Astrocyte (in vitro differentiated cells and primary cell): ENCODE measurements around the gene HMGCR. TPM values are rescaled to one million over a fixed set of nuclear protein-coding genes. Genes with fewer than 3 reads are reported as not detected.
A peak's percentile ranks its signal among the peaks of the same experiment; 100 is the strongest.

Experiments
- DNase-seq: peaks from one replicate; pipeline ENCODE4 v3.0.0-alpha.2; 2010; ENCODE audit warnings: low read depth
- FAIRE-seq: peaks from 2 replicates; lab custom pipeline; 2011; peaks lifted over from hg19 to GRCh38; lab: Jason Lieb, UNC
- H2AFZ ChIP-seq: 2 replicates; pipeline ENCODE4 v1.6.0; 2012; ENCODE audit warnings: low read depth, low read length, inconsistent platforms
- H3K27ac ChIP-seq: 2 replicates; pipeline ENCODE4 v1.5.1; 2011; ENCODE audit warnings: low read depth, low read length, inconsistent platforms
- H3K27me3 ChIP-seq: 2 replicates; pipeline ENCODE4 v1.6.0; 2011; ENCODE audit warnings: low read length, inconsistent platforms; ENCODE audit not compliant: insufficient read depth
- H3K36me3 ChIP-seq: 2 replicates; pipeline ENCODE4 v1.5.1; 2011; ENCODE audit warnings: low read length, inconsistent platforms; ENCODE audit not compliant: insufficient read depth
- H3K4me1 ChIP-seq: 2 replicates; pipeline ENCODE4 v1.5.1; 2011; ENCODE audit warnings: low read length, inconsistent platforms; ENCODE audit not compliant: insufficient read depth
- H3K4me2 ChIP-seq: 2 replicates; pipeline ENCODE4 v1.6.0; 2012; ENCODE audit warnings: low read length, inconsistent platforms
- H3K4me3 ChIP-seq: 2 replicates; pipeline ENCODE4 v1.5.1; 2011; ENCODE audit warnings: low read depth, mild to moderate bottlenecking, low read length, inconsistent platforms; ENCODE audit not compliant: insufficient read depth
- H3K79me2 ChIP-seq: 2 replicates; pipeline ENCODE4 v1.6.0; 2012; ENCODE audit warnings: mild to moderate bottlenecking, low read length, inconsistent platforms; ENCODE audit not compliant: insufficient read depth
- H3K9ac ChIP-seq: 2 replicates; pipeline ENCODE4 v1.6.0; 2012; ENCODE audit warnings: mild to moderate bottlenecking, low read length, inconsistent platforms
- H3K9me3 ChIP-seq: 2 replicates; pipeline ENCODE4 v1.5.1; 2012; ENCODE audit warnings: low read depth, mild to moderate bottlenecking, low read length, inconsistent platforms; ENCODE audit not compliant: insufficient read depth
- H4K20me1 ChIP-seq: 2 replicates; pipeline ENCODE4 v1.6.0; 2012; ENCODE audit warnings: low read length, inconsistent platforms; ENCODE audit not compliant: insufficient read depth
- H3K27ac Mint-ChIP-seq: one replicate; pipeline ENCODE4 v1.8.0; 2021; ENCODE audit warnings: mild to moderate bottlenecking, mixed read lengths; ENCODE audit not compliant: unreplicated experiment
- H3K27me3 Mint-ChIP-seq: one replicate; pipeline ENCODE4 v1.8.0; 2021; ENCODE audit warnings: low read depth, mixed read lengths; ENCODE audit not compliant: unreplicated experiment
- H3K36me3 Mint-ChIP-seq: one replicate; pipeline ENCODE4 v1.8.0; 2021; ENCODE audit warnings: low read depth, mixed read lengths; ENCODE audit not compliant: unreplicated experiment
- H3K4me1 Mint-ChIP-seq: one replicate; pipeline ENCODE4 v1.8.0; 2021; ENCODE audit warnings: low read depth, mixed read lengths; ENCODE audit not compliant: unreplicated experiment
- H3K4me3 Mint-ChIP-seq: one replicate; pipeline ENCODE4 v1.8.0; 2021; ENCODE audit warnings: mild to moderate bottlenecking, moderate library complexity, mixed read lengths; ENCODE audit not compliant: unreplicated experiment
- H3K9me3 Mint-ChIP-seq: one replicate; pipeline ENCODE4 v1.8.0; 2021; ENCODE audit warnings: mild to moderate bottlenecking, mixed read lengths; ENCODE audit not compliant: unreplicated experiment
- CTCF ChIP-seq: IDR thresholded peaks from 2 replicates; pipeline ENCODE4 v1.5.1; 2011; ENCODE audit warnings: low read depth, mild to moderate bottlenecking, inconsistent platforms, low read length, moderate library complexity; ENCODE audit not compliant: insufficient read depth
- EZH2 ChIP-seq: IDR thresholded peaks from 2 replicates; pipeline ENCODE4 v1.6.1; 2012; ENCODE audit warnings: mild to moderate bottlenecking, low read length, inconsistent platforms; ENCODE audit not compliant: insufficient read depth
- total RNA-seq: library from RNA; stranded (reverse); gene quantifications from 2 replicates; pipeline ENCODE4 v1.2.1, GENCODE V29; 2021

The HMGCR gene
- total RNA-seq, 1 donor from 2014 or later, result 114 TPM

- FAIRE-seq (peak; percentile 41), DNase-seq (peak; percentile 39)
- Histone ChIP-seq H4K20me1 (peaks cover 6% of the 10 kb centered on the region), H3K27ac (peak overlapping the region; percentile 79), H2AFZ (no peak overlapping the region), H3K9me3 (no peaks in the 10 kb centered on the region), H3K36me3 (peaks cover 65% of the 10 kb centered on the region), H3K27me3 (no peaks in the 10 kb centered on the region), H3K4me2 (peak overlapping the region; percentile 52), H3K4me1 (peaks cover 15% of the 10 kb centered on the region), H3K4me3 (no peak overlapping the region), H3K9ac (peak overlapping the region; percentile 47), H3K79me2 (peaks cover 45% of the 10 kb centered on the region)
- Mint-ChIP-seq H3K27me3 (no peaks in the 10 kb centered on the region), H3K4me3 (no peak overlapping the region), H3K4me1 (peaks cover 5% of the 10 kb centered on the region), H3K36me3 (peaks cover 5% of the 10 kb centered on the region), H3K9me3 (no peaks in the 10 kb centered on the region), H3K27ac (no peak overlapping the region)
- TF ChIP-seq EZH2 (no peak), CTCF (no peak)
These were observed 11.2 kb downstream of the HMGCR start for GRCh38 chr5:75348241-75348640.

- Mint-ChIP-seq H3K27ac (no peak overlapping the region), H3K9me3 (no peaks in the 10 kb centered on the region), H3K36me3 (peaks cover 5% of the 10 kb centered on the region), H3K4me1 (peaks cover 7% of the 10 kb centered on the region), H3K27me3 (no peaks in the 10 kb centered on the region), H3K4me3 (no peak overlapping the region)
- no peak overlapping the region for H2AFZ ChIP-seq
- no peak overlapping the region for H3K27ac ChIP-seq
- TF ChIP-seq EZH2, result no peak
- no peak for TF ChIP-seq CTCF
- H3K27me3 ChIP-seq, result no peaks in the 10 kb centered on the region
- H3K4me3 ChIP-seq, result no peak overlapping the region
- FAIRE-seq, result no peak
- H4K20me1 ChIP-seq, result no peaks in the 10 kb centered on the region
- peaks cover 31% of the 10 kb centered on the region for H3K79me2 ChIP-seq
- peaks cover 65% of the 10 kb centered on the region for H3K36me3 ChIP-seq
- no peak for DNase-seq
- H3K4me1 ChIP-seq, result peaks cover 15% of the 10 kb centered on the region
- H3K4me2 ChIP-seq, result no peak overlapping the region
- H3K9me3 ChIP-seq, result no peaks in the 10 kb centered on the region
- no peak overlapping the region for H3K9ac ChIP-seq
These were observed 12.6 kb downstream of the HMGCR start for GRCh38 chr5:75349663-75350062.

GRCh38 chr5:75351139-75351926 lies 14.3 kb downstream of the HMGCR start:
- Histone ChIP-seq H3K4me2 (no peak overlapping the region), H3K4me3 (no peak overlapping the region), H3K4me1 (peaks cover 15% of the 10 kb centered on the region), H3K36me3 (peaks cover 65% of the 10 kb centered on the region), H2AFZ (no peak overlapping the region), H3K27ac (no peak overlapping the region), H4K20me1 (peaks cover 5% of the 10 kb centered on the region), H3K79me2 (peaks cover 23% of the 10 kb centered on the region), H3K27me3 (no peaks in the 10 kb centered on the region), H3K9ac (no peak overlapping the region), H3K9me3 (no peaks in the 10 kb centered on the region)
- FAIRE-seq, result no peak
- Mint-ChIP-seq H3K9me3 (no peaks in the 10 kb centered on the region), H3K27me3 (no peaks in the 10 kb centered on the region), H3K4me1 (peaks cover 13% of the 10 kb centered on the region), H3K4me3 (no peak overlapping the region), H3K36me3 (peaks cover 2% of the 10 kb centered on the region), H3K27ac (peak overlapping the region; percentile 21)
- TF ChIP-seq CTCF, result no peak
- TF ChIP-seq EZH2, result no peak
- no peak for DNase-seq
